Cardiac fibroblast (primary cell): ENCODE results near the gene UGT1A10.
A peak's percentile ranks its signal among the peaks of the same experiment; 100 is the strongest.
"Not testable (repeated sequence)": the region's sequence is repeated elsewhere in the genome, so short reads cannot be mapped to it uniquely, and the experiment has no call there.

Experiments
- DNase-seq, 2 donors: peaks; one replicate each; pipeline versions ENCODE4 v3.0.0 to v3.0.0-alpha.2; 2010; ENCODE audit warnings: low read depth in 2 of 2
- H3K4me3 ChIP-seq, 2 donors: replicated peaks in 1 of 2; 1 replicate in 1 of 2; 2 replicates in 1 of 2; pipeline ENCODE4 v1.5.1; 2011; ENCODE audit warnings: low read depth in 2 of 2, low read length in 2 of 2, mild to moderate bottlenecking in 2 of 2, moderate library complexity in 1 of 2
- CTCF ChIP-seq: IDR thresholded peaks from one replicate; pipeline ENCODE4 v1.5.1; 2011; ENCODE audit warnings: low read depth, mild to moderate bottlenecking, low read length, inconsistent platforms

The UGT1A10 gene

GRCh38 chr2:233691443-233692433, 55.5 kb downstream of the UGT1A10 start:
- DNase-seq: no peak
- no peak overlapping the region for H3K4me3 ChIP-seq
- no peak for TF ChIP-seq CTCF

- H3K4me3 ChIP-seq: no peak within 1 kb of the TSS
- no peak for TF ChIP-seq CTCF
- DNase-seq: no peak
Measured at GRCh38 chr2:233692648-233693047, 56.4 kb downstream of the UGT1A10 start, which contains the start of gene UGT1A6. Gene UGT1A6 (plus strand): TSS chr2:233692890. CDS start chr2:233693005, 115 bp downstream.

- TF ChIP-seq CTCF: no peak
- DNase-seq: no peak
- H3K4me3 ChIP-seq: no peak overlapping the region
Measured at GRCh38 chr2:233693963-233694362, 57.7 kb downstream of the UGT1A10 start.

- no peak overlapping the region for H3K4me3 ChIP-seq
- no peak for TF ChIP-seq CTCF
- DNase-seq: no peak
Measured at GRCh38 chr2:233698740-233699139, 62.5 kb downstream of the UGT1A10 start.

- peak in 1 of 2 donors; percentile 90 for DNase-seq
- no peak for TF ChIP-seq CTCF
- H3K4me3 ChIP-seq: no peak overlapping the region
Measured at GRCh38 chr2:233699424-233700027, 63.3 kb downstream of the UGT1A10 start.

- TF ChIP-seq CTCF: no peak
- no peak overlapping the region for H3K4me3 ChIP-seq
- peak; percentile 61 to 97 for DNase-seq
Measured at GRCh38 chr2:233700028-233700635, 63.9 kb downstream of the UGT1A10 start.

GRCh38 chr2:233700842-233701241, 64.6 kb downstream of the UGT1A10 start:
- not testable (repeated sequence) for DNase-seq, H3K4me3 ChIP-seq
